Measurements from ENCODE around the gene THOC7. TPM values are rescaled to one million over a fixed set of nuclear protein-coding genes. Genes with fewer than 3 reads are reported as not detected.

The THOC7 gene
- total and polyA plus RNA-seq, 2 of the 4 experiments (the other 2 are of a cell fraction), result 25.8 to 55.9 TPM

- Histone ChIP-seq H4K8ac (ENCODE audit: low read depth in 2 of 2, low read length in 2 of 2) (no peak overlapping the region), H3K9me3 (ENCODE audit: control insufficient read depth, insufficient read depth, low read length) (no peaks in the 10 kb centered on the region), H3K27ac (ENCODE audit: insufficient read depth, low read length) (no peak overlapping the region), H3K4me1 (ENCODE audit: control insufficient read depth, insufficient read depth, low read length) (no peaks in the 10 kb centered on the region), H3K27me3 (ENCODE audit: control insufficient read depth, insufficient read depth, low read length) (peaks cover 6% of the 10 kb centered on the region), H3K9ac (ENCODE audit: low read depth, low read length) (no peak overlapping the region), H4K5ac (ENCODE audit: low read depth, low read length) (no peak overlapping the region), H3K36me3 (ENCODE audit: control insufficient read depth, insufficient read depth, low read length) (no peaks in the 10 kb centered on the region), H3K9me1 (ENCODE audit: insufficient read depth, low read length) (no peaks in the 10 kb centered on the region), H3K79me1 (ENCODE audit: low read depth in 1 of 2, low read length in 2 of 2) (no peaks in the 10 kb centered on the region), H2BK5ac (ENCODE audit: low read depth, low read length, poor library complexity, severe bottlenecking) (no peak overlapping the region), H3K56ac (ENCODE audit: extremely low read depth, insufficient read depth, low read length) (no peak overlapping the region), H3K14ac (replicated peaks; ENCODE audit: low read depth, low read length) (no peak overlapping the region), H3K23ac (ENCODE audit: low read depth, low read length) (no peak overlapping the region), H2AK9ac (replicated peaks; ENCODE audit: low read depth, low read length, poor library complexity) (no peak overlapping the region), H3K4me2 (ENCODE audit: low read depth, low read length) (no peak overlapping the region), H4K20me1 (ENCODE audit: insufficient read depth, low read length) (no peaks in the 10 kb centered on the region), H2BK15ac (ENCODE audit: low read depth, low read length) (no peak overlapping the region), H3K18ac (ENCODE audit: low read depth, low read length) (no peak overlapping the region), H2AFZ (replicated peaks; ENCODE audit: low read length, poor library complexity) (no peak overlapping the region), H3K4me3 (ENCODE audit: insufficient read depth, low read depth, low read length) (no peak overlapping the region), H3K4ac (ENCODE audit: low read depth, low read length) (no peak overlapping the region), H2AK5ac (ENCODE audit: low read depth, low read length) (no peak overlapping the region), H2BK120ac (ENCODE audit: low read depth, low read length) (no peak overlapping the region), H2BK20ac (ENCODE audit: low read depth, low read length) (no peak overlapping the region), H4K91ac (ENCODE audit: insufficient read depth, low read depth, low read length) (no peak overlapping the region)
- no TSS peak for BruUV-seq (replicated peaks)
- ChIA-PET POLR2A (ENCODE audit: unreplicated experiment) (no interaction called here), CTCF (no interaction called here)
- DNase-seq, result no peak
- ATAC-seq (ENCODE audit: low read depth), result no peak
- in situ Hi-C loops (cut with MboI; ENCODE audit: low sequenced_read_pairs) (loop anchor here (25.0 kb wide), 1 partner anchor 1188 kb away; no protein-coding TSS in a partner anchor), dilution Hi-C loops (cut with HindIII; ENCODE audit: low sequenced_read_pairs, unreplicated experiment) (no loop called here), intact Hi-C loops (cut with micrococcal nuclease) (no loop called here)
- 60% methylated on average over 1 of the region's 5 CpGs; no CpG with 5 or more reads in 1 of the 2 experiments for WGBS, 2 experiments (ENCODE audit: extremely low coverage in 2 of 2, insufficient read length in 1 of 2)
- TF ChIP-seq RCOR1 (IDR thresholded peaks at IDR 0.05; ENCODE audit: insufficient replicate concordance, low read length) (no peak), MAZ (IDR thresholded peaks at IDR 0.05; ENCODE audit: borderline replicate concordance, low read depth, low read length) (no peak), RAD21 (IDR thresholded peaks at IDR 0.05; ENCODE audit: low read length) (no peak), BHLHE40 (IDR thresholded peaks at IDR 0.05; ENCODE audit: low read depth, low read length) (no peak), FOS (IDR thresholded peaks at IDR 0.05; ENCODE audit: low read depth, low read length) (no peak), SMC3 (IDR thresholded peaks at IDR 0.05; ENCODE audit: low read depth, low read length) (no peak), CHD1 (IDR thresholded peaks at IDR 0.05; ENCODE audit: low read depth, low read length) (no peak), MAFK (IDR thresholded peaks at IDR 0.05; ENCODE audit: low read depth, low read length) (no peak), RFX5 (IDR thresholded peaks at IDR 0.05; ENCODE audit: low read depth, low read length) (no peak), MXI1 (IDR thresholded peaks at IDR 0.05; ENCODE audit: borderline replicate concordance, low read depth, low read length) (no peak), CEBPB (IDR thresholded peaks at IDR 0.05; ENCODE audit: low read depth, low read length) (no peak), USF2 (IDR thresholded peaks at IDR 0.05; ENCODE audit: low read depth, low read length) (no peak), POLR2A (IDR thresholded peaks at IDR 0.05; ENCODE audit: low read depth, low read length) (no peak), NFE2L2 (IDR thresholded peaks at IDR 0.05; ENCODE audit: low read depth, low read length) (no peak)
- TF ChIP-seq, protein P1, sequence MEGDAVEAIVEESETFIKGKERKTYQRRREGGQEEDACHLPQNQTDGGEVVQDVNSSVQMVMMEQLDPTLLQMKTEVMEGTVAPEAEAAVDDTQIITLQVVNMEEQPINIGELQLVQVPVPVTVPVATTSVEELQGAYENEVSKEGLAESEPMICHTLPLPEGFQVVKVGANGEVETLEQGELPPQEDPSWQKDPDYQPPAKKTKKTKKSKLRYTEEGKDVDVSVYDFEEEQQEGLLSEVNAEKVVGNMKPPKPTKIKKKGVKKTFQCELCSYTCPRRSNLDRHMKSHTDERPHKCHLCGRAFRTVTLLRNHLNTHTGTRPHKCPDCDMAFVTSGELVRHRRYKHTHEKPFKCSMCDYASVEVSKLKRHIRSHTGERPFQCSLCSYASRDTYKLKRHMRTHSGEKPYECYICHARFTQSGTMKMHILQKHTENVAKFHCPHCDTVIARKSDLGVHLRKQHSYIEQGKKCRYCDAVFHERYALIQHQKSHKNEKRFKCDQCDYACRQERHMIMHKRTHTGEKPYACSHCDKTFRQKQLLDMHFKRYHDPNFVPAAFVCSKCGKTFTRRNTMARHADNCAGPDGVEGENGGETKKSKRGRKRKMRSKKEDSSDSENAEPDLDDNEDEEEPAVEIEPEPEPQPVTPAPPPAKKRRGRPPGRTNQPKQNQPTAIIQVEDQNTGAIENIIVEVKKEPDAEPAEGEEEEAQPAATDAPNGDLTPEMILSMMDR (conservative IDR thresholded peaks at IDR 0.05; ENCODE audit: low read depth, low read length), result no peak
- TF ChIP-seq, protein P2, sequence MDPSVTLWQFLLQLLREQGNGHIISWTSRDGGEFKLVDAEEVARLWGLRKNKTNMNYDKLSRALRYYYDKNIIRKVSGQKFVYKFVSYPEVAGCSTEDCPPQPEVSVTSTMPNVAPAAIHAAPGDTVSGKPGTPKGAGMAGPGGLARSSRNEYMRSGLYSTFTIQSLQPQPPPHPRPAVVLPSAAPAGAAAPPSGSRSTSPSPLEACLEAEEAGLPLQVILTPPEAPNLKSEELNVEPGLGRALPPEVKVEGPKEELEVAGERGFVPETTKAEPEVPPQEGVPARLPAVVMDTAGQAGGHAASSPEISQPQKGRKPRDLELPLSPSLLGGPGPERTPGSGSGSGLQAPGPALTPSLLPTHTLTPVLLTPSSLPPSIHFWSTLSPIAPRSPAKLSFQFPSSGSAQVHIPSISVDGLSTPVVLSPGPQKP (IDR thresholded peaks at IDR 0.05; ENCODE audit: borderline replicate concordance, low read depth, low read length), result no peak
These were observed 63.5 kb downstream of the THOC7 start for GRCh38 chr3:63800097-63800496.
